Glutamatergic neuron (in vitro differentiated cells): ENCODE measurements around the gene AP3D1. TPM values are rescaled to one million over a fixed set of nuclear protein-coding genes. Genes with fewer than 3 reads are reported as not detected.

Experiments used
- DNase-seq: peaks from one replicate; pipeline ENCODE4 v3.0.0; 2022
- H3K27ac Mint-ChIP-seq: one replicate; pipeline ENCODE4 v1.8.0; 2020; ENCODE audit warnings: mild to moderate bottlenecking, mixed read lengths, inconsistent platforms; ENCODE audit not compliant: unreplicated experiment
- H3K27me3 Mint-ChIP-seq: one replicate; pipeline ENCODE4 v1.8.0; 2020; ENCODE audit warnings: mild to moderate bottlenecking, moderate library complexity, mixed read lengths, inconsistent platforms; ENCODE audit not compliant: unreplicated experiment
- H3K36me3 Mint-ChIP-seq: one replicate; pipeline ENCODE4 v1.8.0; 2020; ENCODE audit warnings: mild to moderate bottlenecking, mixed read lengths, inconsistent platforms; ENCODE audit not compliant: unreplicated experiment
- H3K4me1 Mint-ChIP-seq: one replicate; pipeline ENCODE4 v1.8.0; 2020; ENCODE audit warnings: mild to moderate bottlenecking, low read depth, mixed read lengths, inconsistent platforms; ENCODE audit not compliant: unreplicated experiment
- H3K4me3 Mint-ChIP-seq: one replicate; pipeline ENCODE4 v1.8.0; 2020; ENCODE audit warnings: mild to moderate bottlenecking, mixed read lengths, inconsistent platforms; ENCODE audit not compliant: unreplicated experiment
- H3K9me3 Mint-ChIP-seq: one replicate; pipeline ENCODE4 v1.8.0; 2020; ENCODE audit warnings: mild to moderate bottlenecking, moderate library complexity, mixed read lengths, inconsistent platforms; ENCODE audit not compliant: unreplicated experiment
- total RNA-seq: library from RNA; stranded (reverse); fragmentation: NEBNext Ultra II Directional; extraction: Animal tissue kit (Norgen Biotek cat#: 25700); gene quantifications from one replicate; pipeline ENCODE4 v1.2.1, GENCODE V29; 2021; ENCODE audit not compliant: unreplicated experiment
- TF ChIP-seq, protein P1 (sequence below): fragments of 200-600 bp; sonication (generic); IDR thresholded peaks from one replicate; pipeline ENCODE4 v1.5.0; 2021; ENCODE audit not compliant: partially characterized antibody, unreplicated experiment

AP3D1 gene
- total RNA-seq, 1 donor from 2014 or later: 133 TPM

DNA sequence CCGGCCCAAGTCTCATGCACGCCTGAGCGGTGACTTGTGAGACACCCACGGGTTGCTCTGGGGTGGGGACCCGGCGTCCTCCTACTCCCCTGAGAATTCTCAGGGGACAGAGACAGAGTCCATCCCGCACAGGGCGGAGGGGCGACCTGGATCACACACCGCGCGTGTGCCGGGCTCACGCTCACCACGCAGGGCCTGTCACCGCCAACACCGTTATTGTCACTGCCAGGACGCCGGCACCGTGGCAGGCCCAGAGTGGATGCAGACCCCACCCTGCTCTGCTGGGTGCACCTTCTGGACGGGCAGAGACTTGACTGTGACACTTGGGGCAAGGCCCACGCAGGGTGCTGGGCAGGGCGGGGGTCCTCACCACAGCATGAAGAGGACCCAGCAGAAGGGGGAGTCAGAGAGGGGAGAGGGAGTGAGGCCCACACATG is 71.5 kb downstream of the AP3D1 start:
- Mint-ChIP-seq H3K27me3 (no peaks in the 10 kb centered on the region), H3K27ac (no peak overlapping the region), H3K4me3 (no peak overlapping the region), H3K9me3 (peaks cover 2% of the 10 kb centered on the region), H3K4me1 (no peaks in the 10 kb centered on the region), H3K36me3 (no peaks in the 10 kb centered on the region)
- no peak for DNase-seq
- TF ChIP-seq, protein P1, sequence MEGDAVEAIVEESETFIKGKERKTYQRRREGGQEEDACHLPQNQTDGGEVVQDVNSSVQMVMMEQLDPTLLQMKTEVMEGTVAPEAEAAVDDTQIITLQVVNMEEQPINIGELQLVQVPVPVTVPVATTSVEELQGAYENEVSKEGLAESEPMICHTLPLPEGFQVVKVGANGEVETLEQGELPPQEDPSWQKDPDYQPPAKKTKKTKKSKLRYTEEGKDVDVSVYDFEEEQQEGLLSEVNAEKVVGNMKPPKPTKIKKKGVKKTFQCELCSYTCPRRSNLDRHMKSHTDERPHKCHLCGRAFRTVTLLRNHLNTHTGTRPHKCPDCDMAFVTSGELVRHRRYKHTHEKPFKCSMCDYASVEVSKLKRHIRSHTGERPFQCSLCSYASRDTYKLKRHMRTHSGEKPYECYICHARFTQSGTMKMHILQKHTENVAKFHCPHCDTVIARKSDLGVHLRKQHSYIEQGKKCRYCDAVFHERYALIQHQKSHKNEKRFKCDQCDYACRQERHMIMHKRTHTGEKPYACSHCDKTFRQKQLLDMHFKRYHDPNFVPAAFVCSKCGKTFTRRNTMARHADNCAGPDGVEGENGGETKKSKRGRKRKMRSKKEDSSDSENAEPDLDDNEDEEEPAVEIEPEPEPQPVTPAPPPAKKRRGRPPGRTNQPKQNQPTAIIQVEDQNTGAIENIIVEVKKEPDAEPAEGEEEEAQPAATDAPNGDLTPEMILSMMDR: no peak

- no peak for DNase-seq
- Mint-ChIP-seq H3K9me3 (peaks cover 2% of the 10 kb centered on the region), H3K27ac (no peak overlapping the region), H3K4me1 (no peaks in the 10 kb centered on the region), H3K36me3 (no peaks in the 10 kb centered on the region), H3K4me3 (no peak overlapping the region), H3K27me3 (no peaks in the 10 kb centered on the region)
- TF ChIP-seq, protein P1: no peak
Measured at GRCh38 chr19:2079076-2079864, 72.1 kb downstream of the AP3D1 start.

- Mint-ChIP-seq H3K9me3 (peaks cover 2% of the 10 kb centered on the region), H3K27ac (no peak overlapping the region), H3K4me1 (no peaks in the 10 kb centered on the region), H3K27me3 (no peaks in the 10 kb centered on the region), H3K36me3 (no peaks in the 10 kb centered on the region), H3K4me3 (no peak overlapping the region)
- TF ChIP-seq, protein P1: no peak
- DNase-seq: no peak
Measured at GRCh38 chr19:2077833-2078619, 73.3 kb downstream of the AP3D1 start.

DNA sequence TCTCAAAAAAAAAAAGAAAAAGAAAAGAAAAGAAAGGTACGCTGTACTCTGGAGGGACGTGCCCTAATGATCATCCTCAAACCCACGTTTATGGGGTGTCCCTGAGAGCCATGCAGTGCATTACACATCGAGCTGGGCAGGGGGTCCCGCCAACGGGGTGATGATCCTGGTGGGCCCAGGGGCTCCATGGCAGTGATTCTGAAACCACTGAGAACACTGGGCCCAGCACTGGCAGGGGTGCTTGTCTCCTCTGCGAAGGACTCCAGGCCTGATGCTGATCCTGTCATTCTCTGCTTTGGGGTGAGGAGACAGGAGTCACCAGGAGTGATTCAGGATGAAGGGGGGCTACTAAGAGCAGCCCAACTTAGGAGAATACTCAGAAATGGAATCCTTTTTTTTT is 74.0 kb downstream of the AP3D1 start:
- Mint-ChIP-seq H3K27ac (no peak overlapping the region), H3K4me1 (no peaks in the 10 kb centered on the region), H3K9me3 (peaks cover 2% of the 10 kb centered on the region), H3K4me3 (no peak overlapping the region), H3K36me3 (peaks cover 2% of the 10 kb centered on the region), H3K27me3 (peaks cover under 1% of the 10 kb centered on the region)
- TF ChIP-seq, protein P1: no peak
- DNase-seq: no peak

DNA sequence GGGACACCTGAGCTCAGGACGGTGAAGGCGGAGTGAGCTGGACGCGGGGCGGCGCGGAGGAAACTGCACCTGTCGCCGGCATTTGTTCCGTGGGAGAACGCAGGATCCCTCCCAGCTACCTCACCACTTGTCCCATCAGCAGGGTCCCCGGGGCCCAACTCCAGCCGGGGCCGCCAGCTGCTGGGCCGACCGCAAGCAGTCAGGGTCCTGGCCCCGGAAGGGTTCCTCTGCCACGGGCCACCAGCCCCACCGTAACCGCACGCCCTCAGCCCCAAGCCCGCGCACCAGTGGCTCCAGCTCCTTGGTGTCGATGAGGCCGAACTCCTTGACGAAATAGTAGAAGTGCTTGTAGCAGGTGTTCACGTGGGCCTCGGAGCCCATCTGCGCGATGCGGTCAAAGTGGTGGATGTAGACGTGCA is 74.8 kb downstream of the AP3D1 start:
- DNase-seq: no peak
- Mint-ChIP-seq H3K36me3 (peaks cover 4% of the 10 kb centered on the region), H3K4me1 (no peaks in the 10 kb centered on the region), H3K27ac (no peak overlapping the region), H3K9me3 (peaks cover 3% of the 10 kb centered on the region), H3K27me3 (peaks cover 2% of the 10 kb centered on the region), H3K4me3 (no peak overlapping the region)
- TF ChIP-seq, protein P1: no peak
